HepG2 (cell line): ENCODE data around the gene PHOSPHO2. TPM values are rescaled to one million over a fixed set of nuclear protein-coding genes. Genes with fewer than 3 reads are reported as not detected.

Experiments used
- ATF1 ChIP-seq: IDR thresholded peaks from 2 replicates; pipeline ENCODE4 v1.6.1; 2016; ENCODE audit warnings: mild to moderate bottlenecking, control low read depth
- FOSL2 ChIP-seq: sonication (generic); formaldehyde crosslinking; IDR thresholded peaks from 2 replicates; pipeline ENCODE4 v1.4.0; 2020; ENCODE audit warnings: missing genetic modification reagents
- GPN1 ChIP-seq: sonication (generic); formaldehyde crosslinking; IDR thresholded peaks from 2 replicates; pipeline ENCODE4 v1.5.1; 2020; ENCODE audit warnings: missing genetic modification reagents, borderline replicate concordance
- HNF4A ChIP-seq: sonication (generic); formaldehyde crosslinking; IDR thresholded peaks from 2 replicates; pipeline ENCODE4 v1.4.0; 2020; ENCODE audit warnings: missing genetic modification reagents
- HOXA3 ChIP-seq: sonication (generic); formaldehyde crosslinking; IDR thresholded peaks from 2 replicates; pipeline ENCODE4 v1.5.0; 2020; ENCODE audit warnings: missing genetic modification reagents
- MAX ChIP-seq: IDR thresholded peaks from 2 replicates; pipeline ENCODE4 v1.6.1; 2012; ENCODE audit warnings: inconsistent platforms
- NCOR1 ChIP-seq: fragments of 200-600 bp; sonication (generic); IDR thresholded peaks from 2 replicates; pipeline ENCODE4 v1.7.0; 2017; ENCODE audit warnings: antibody characterized with exemption, low read length, borderline replicate concordance
- SNAPC4 ChIP-seq: sonication (generic); formaldehyde crosslinking; IDR thresholded peaks from 2 replicates; pipeline ENCODE4 v1.4.0; 2020; ENCODE audit warnings: mild to moderate bottlenecking, missing genetic modification reagents
- ZNF138 ChIP-seq: sonication (generic); formaldehyde crosslinking; IDR thresholded peaks from 2 replicates; pipeline ENCODE4 v1.5.0; 2020; ENCODE audit warnings: mild to moderate bottlenecking, low read depth, missing genetic modification reagents
- ZNF563 ChIP-seq: sonication (generic); formaldehyde crosslinking; IDR thresholded peaks from 2 replicates; pipeline ENCODE4 v1.8.0; 2022; ENCODE audit warnings: mild to moderate bottlenecking, moderate library complexity, missing genetic modification reagents
- ZNF737 ChIP-seq: sonication (generic); formaldehyde crosslinking; IDR thresholded peaks from 2 replicates; pipeline ENCODE4 v1.5.0; 2020; ENCODE audit warnings: missing genetic modification reagents, mild to moderate bottlenecking, borderline replicate concordance
- ZNF841 ChIP-seq: sonication (generic); formaldehyde crosslinking; IDR thresholded peaks from 2 replicates; pipeline ENCODE4 v1.8.1; 2023; ENCODE audit warnings: missing genetic modification reagents, borderline replicate concordance
- polyA plus RNA-seq, 8 experiments: library from polyadenylated mRNA; depleted of rRNA in 3 of 8; stranded (reverse) in 7 of 8; unstranded in 1 of 8; fragments of >200 nt; fragmentation: Illumina TruSeq in 4 of 8; extraction: Trizol in 4 of 8; gene quantifications; 2 replicates each; pipeline versions ENCODE4 v1.2.1 to v1.2.3, GENCODE V29; 2011 to 2016; ENCODE audit warnings: low read depth in 4 of 8, missing spikeins in 1 of 8, mixed read lengths in 1 of 8; ENCODE audit not compliant: insufficient read depth in 1 of 8
- total RNA-seq, 5 experiments: library from RNA; depleted of rRNA; stranded (reverse); fragments of >200 nt; fragmentation: Illumina TruSeq; extraction: Trizol; gene quantifications; 2 replicates each; pipeline ENCODE4 v1.2.3, GENCODE V29; 2016; ENCODE audit warnings: low read depth in 1 of 5
- TF ChIP-seq, protein P1 (sequence below): sonication (generic); formaldehyde crosslinking; IDR thresholded peaks from 2 replicates; pipeline ENCODE4 v1.4.0; 2020; ENCODE audit warnings: missing genetic modification reagents, mild to moderate bottlenecking, borderline replicate concordance
- TF ChIP-seq, protein P2 (sequence below): sonication (generic); formaldehyde crosslinking; IDR thresholded peaks from 2 replicates; pipeline ENCODE4 v1.8.1; 2023; ENCODE audit warnings: mild to moderate bottlenecking, inconsistent platforms, moderate library complexity, missing genetic modification reagents, borderline replicate concordance
- TF ChIP-seq, protein P3 (sequence below): sonication (generic); formaldehyde crosslinking; conservative IDR thresholded peaks from 2 replicates; pipeline ENCODE4 v1.4.0; 2020; ENCODE audit warnings: mild to moderate bottlenecking, missing genetic modification reagents, moderate library complexity

PHOSPHO2 gene
- total and polyA plus RNA-seq, 2 of the 13 experiments (the other 11 are each of a cell fraction or from before 2014, with no cell fraction given): 6.1 to 11.4 TPM

- TF ChIP-seq SNAPC4 (CRISPR knock-in tag) (peak; percentile 35; the same call in 1 of the 2 replicates), HOXA3 (CRISPR knock-in tag) (peak; percentile 42; the same call in 1 of the 2 replicates), NCOR1 (peak; percentile 91; the same call in 1 of the 2 replicates), FOSL2 (CRISPR knock-in tag) (peak; percentile 26; the same call in 1 of the 2 replicates), ATF1 (no peak; the same call in 1 of the 2 replicates), HNF4A (CRISPR knock-in tag) (peak; percentile 92), ZNF138 (CRISPR knock-in tag) (no peak), ZNF841 (no peak), GPN1 (CRISPR knock-in tag) (no peak), ZNF563 (no peak), MAX (peak; percentile 87), ZNF737 (no peak)
- TF ChIP-seq, protein P1, sequence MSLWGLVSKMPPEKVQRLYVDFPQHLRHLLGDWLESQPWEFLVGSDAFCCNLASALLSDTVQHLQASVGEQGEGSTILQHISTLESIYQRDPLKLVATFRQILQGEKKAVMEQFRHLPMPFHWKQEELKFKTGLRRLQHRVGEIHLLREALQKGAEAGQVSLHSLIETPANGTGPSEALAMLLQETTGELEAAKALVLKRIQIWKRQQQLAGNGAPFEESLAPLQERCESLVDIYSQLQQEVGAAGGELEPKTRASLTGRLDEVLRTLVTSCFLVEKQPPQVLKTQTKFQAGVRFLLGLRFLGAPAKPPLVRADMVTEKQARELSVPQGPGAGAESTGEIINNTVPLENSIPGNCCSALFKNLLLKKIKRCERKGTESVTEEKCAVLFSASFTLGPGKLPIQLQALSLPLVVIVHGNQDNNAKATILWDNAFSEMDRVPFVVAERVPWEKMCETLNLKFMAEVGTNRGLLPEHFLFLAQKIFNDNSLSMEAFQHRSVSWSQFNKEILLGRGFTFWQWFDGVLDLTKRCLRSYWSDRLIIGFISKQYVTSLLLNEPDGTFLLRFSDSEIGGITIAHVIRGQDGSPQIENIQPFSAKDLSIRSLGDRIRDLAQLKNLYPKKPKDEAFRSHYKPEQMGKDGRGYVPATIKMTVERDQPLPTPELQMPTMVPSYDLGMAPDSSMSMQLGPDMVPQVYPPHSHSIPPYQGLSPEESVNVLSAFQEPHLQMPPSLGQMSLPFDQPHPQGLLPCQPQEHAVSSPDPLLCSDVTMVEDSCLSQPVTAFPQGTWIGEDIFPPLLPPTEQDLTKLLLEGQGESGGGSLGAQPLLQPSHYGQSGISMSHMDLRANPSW (CRISPR knock-in tag): peak; percentile 60
- TF ChIP-seq, protein P2, sequence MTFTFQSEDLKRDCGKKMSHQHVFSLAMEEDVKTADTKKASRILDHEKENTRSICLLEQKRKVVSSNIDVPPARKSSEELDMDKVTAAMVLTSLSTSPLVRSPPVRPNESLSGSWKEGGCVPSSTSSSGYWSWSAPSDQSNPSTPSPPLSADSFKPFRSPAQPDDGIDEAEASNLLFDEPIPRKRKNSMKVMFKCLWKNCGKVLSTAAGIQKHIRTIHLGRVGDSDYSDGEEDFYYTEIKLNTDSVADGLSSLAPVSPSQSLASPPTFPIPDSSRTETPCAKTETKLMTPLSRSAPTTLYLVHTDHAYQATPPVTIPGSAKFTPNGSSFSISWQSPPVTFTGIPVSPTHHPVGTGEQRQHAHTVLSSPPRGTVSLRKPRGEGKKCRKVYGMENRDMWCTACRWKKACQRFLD (CRISPR knock-in tag): no peak
- TF ChIP-seq, protein P3, sequence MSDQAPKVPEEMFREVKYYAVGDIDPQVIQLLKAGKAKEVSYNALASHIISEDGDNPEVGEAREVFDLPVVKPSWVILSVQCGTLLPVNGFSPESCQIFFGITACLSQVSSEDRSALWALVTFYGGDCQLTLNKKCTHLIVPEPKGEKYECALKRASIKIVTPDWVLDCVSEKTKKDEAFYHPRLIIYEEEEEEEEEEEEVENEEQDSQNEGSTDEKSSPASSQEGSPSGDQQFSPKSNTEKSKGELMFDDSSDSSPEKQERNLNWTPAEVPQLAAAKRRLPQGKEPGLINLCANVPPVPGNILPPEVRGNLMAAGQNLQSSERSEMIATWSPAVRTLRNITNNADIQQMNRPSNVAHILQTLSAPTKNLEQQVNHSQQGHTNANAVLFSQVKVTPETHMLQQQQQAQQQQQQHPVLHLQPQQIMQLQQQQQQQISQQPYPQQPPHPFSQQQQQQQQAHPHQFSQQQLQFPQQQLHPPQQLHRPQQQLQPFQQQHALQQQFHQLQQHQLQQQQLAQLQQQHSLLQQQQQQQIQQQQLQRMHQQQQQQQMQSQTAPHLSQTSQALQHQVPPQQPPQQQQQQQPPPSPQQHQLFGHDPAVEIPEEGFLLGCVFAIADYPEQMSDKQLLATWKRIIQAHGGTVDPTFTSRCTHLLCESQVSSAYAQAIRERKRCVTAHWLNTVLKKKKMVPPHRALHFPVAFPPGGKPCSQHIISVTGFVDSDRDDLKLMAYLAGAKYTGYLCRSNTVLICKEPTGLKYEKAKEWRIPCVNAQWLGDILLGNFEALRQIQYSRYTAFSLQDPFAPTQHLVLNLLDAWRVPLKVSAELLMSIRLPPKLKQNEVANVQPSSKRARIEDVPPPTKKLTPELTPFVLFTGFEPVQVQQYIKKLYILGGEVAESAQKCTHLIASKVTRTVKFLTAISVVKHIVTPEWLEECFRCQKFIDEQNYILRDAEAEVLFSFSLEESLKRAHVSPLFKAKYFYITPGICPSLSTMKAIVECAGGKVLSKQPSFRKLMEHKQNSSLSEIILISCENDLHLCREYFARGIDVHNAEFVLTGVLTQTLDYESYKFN (CRISPR knock-in tag): peak; percentile 99
These were observed 10.7 kb upstream of the PHOSPHO2 start (continued) for GRCh38 chr2:169683425-169684134.
